HL-60/S4 treated with retinoic acid at 250 ng/mL for 4 days and 3 days (cell line): ENCODE data around the gene FREM3.

Experiments
- in situ Hi-C: fragments of 300-500 bp; cut with MboI; formaldehyde crosslinking; loops from 2 replicates; pipeline ENCODE4 v1.7.0; 2022; ENCODE audit warnings: low sequenced_read_pairs

The FREM3 gene

DNA sequence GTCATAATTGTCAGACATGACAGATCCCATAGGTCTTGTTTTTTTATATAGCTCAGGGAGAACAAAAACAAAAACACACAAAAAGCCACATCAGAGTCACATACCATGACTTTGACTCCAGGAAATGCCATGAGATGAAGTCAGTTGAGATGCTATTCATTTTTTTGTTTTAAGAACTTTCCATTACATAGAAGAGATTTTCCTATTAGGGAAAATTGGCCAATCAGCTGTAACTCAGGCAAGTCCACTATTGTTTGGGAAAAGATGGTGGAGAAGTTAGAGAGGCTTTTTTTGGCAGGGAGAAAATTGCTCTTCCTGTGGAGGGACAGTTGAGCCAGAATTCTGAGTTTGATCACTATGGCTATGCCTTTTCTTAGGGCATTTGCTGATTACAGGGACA lies 114.4 kb downstream of the FREM3 start:
- in situ Hi-C loops, result no loop called here

- in situ Hi-C loops, result no loop called here
Measured at GRCh38 chr4:143585548-143585947, 114.9 kb downstream of the FREM3 start.

DNA sequence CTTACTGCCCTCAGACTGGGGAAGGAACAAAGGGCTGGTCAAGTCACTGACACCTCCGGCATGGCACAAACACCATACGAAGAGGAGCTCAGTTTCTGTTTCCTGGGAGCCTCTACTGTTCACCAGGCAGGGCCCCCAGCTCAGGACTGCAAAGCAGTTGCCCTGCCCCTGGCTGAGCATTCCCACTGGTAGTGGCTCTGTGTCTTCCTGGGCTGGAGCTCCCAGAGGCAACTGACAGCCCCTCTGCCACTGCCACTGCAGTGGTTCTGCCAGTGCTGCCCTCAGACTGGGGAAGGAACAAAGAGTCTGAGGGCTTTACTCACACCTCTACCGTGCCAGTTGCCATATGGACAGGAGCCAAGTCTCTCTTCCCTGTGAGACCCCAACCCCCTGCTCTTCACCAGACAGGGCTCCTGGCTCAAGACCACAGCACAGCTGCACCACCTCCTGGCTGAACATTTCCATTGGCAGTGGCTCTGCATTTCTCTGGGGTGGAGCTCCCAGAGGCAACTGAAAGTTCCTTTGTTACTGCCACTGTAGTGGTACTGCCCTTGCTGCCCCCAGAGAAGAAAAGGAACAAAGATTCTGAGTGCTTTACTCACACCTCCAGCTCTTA lies 119.0 kb downstream of the FREM3 start:
- in situ Hi-C loops, result no loop called here

DNA sequence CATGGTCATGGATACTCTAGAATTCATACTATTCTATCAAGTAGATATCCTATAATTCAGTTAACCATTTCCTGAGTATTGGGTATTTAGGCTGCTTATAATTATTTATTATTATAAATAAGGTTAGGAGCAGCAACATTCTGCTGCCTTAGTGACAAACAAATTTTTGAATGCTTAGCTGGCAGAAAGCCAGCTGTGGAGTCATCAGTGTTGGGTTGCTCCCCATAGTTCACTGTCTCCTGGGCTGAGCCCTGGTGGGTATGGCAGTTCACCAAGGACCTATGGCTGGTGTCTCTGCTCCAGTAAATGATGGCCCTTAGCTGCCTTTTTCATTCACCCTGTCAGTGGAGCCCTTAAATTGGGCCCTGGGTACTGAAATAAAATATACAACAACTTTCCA lies 125.1 kb downstream of the FREM3 start:
- in situ Hi-C loops, result no loop called here

DNA sequence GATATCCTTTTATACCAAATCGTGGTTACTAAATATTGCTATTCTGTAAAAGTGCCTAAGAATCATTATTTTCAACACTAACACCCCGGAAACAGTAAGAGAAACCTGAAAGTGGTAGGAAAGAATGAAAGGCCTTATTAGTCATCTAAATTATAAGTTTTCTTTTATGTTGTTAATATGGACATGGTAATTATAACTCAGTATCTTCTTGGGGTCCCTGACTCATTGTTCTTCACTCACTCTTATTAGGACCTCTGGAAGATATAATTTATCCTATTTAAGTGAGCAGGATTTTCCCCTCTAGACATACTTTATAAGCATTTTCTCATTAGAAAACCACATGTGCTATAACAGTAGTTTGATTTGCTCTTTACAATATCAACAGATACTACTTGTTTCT lies 136.0 kb downstream of the FREM3 start:
- in situ Hi-C loops, result no loop called here

GRCh38 chr4:143559757-143560147 lies 140.7 kb downstream of the FREM3 start:
- in situ Hi-C loops, result no loop called here

DNA sequence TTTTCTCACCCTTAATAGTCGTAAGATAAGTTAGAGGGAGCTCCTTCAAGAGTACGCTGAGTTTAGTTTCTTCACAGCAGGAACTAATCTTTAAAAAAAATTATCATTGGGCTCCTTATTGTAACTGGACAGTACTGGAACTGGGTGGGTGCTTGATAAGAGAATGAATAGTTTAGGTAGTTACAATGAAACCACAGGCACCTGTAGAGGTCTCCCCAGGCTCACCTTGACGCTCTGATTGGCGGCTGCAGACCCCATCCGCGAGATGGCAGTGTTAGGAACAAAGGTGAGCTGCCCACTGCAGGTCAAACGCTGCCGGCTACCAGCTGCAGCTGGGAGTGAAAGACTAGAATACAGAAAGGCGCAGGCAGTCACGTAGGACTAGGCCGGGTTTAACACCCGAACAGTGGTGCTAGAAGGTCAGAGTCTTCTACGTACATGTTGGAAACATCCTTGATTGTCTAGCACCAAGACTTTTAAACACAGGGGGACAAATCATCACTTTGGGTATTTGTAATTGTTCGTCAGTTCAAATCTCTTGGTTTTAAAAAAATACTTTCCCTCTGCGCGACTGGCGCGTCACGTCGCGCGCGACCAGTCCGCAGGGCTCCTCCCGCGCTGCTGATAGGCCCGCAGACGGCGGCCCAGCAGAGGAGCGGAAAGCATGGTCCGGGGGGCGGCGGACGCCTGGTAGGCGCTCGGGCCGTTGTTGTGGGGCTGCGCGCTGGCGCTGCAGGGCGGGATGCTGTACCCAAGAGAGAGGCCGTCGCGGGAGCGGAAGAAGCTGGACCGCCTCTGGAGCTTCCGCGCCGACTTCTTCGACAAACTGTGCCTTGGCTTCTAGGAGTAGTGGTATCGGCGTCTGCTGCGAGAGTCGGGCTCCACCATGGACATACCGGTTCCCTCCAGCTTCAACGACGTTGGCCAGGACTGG lies 141.4 kb downstream of the FREM3 start:
- in situ Hi-C loops, result no loop called here

DNA sequence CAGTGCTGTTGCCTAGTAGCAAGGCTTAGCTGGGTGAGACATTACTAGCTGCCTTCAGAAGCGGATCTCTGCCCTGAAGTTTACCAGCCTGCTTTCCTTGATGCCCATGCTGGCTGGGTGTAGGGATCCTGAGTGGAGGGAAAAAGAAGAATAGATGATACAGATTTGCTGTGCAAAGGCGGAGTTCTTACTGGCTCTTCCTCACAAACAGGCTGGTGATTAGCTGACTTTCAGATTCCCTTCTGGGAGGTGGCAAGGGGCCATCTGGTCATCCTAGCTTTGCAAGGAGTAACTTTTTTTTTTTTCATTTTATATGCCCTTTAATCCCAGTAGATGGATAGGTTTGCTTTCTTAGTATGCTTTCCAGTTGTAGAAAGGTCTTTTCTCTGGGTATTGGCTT lies 142.2 kb downstream of the FREM3 start:
- in situ Hi-C loops, result no loop called here

DNA sequence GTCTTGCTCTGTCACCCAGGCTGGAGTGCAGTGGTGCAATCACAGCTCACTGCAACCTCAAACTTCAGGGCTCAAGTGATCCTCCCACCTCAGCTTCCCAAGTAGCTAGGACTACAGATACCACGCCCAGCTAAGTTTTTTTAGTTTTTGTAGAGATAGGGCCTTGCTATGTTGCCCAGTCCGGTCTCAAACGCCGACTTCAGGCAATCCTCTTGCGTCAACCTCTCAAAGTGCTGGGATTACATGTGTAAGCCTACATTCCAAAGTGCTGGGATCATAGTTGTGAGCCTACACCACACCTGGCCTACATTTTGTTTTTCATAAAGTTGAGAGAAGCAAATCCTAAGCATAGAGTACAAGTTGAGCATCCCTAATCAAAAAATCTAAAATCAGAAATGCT lies 144.8 kb downstream of the FREM3 start:
- in situ Hi-C loops, result no loop called here

- in situ Hi-C loops, result no loop called here
Measured at GRCh38 chr4:143554728-143555597, 145.5 kb downstream of the FREM3 start.

GRCh38 chr4:143549928-143550327 lies 150.5 kb downstream of the FREM3 start:
- in situ Hi-C loops, result loop anchor here (25.0 kb wide), 1 partner anchor 1562 kb away; no protein-coding TSS in a partner anchor

DNA sequence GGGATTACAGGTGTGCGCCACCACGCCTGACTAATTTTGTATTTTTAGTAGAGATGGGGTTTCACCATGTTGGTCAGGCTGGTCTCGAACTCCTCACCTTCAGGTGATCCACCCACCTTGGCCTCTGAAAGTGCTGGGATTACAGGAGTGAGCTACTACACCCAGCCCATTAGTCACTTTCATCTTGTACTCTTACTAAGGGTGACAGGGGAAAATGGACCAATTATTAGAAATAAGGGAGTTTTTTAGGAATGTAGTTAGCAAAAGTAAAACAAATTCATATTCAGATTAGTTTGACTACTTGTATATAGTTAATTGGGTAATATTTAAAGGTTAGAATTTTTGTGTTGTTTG lies 160.8 kb downstream of the FREM3 start:
- in situ Hi-C loops, result loop anchor here (25.0 kb wide), 1 partner anchor 1573 kb away; no protein-coding TSS in a partner anchor

DNA sequence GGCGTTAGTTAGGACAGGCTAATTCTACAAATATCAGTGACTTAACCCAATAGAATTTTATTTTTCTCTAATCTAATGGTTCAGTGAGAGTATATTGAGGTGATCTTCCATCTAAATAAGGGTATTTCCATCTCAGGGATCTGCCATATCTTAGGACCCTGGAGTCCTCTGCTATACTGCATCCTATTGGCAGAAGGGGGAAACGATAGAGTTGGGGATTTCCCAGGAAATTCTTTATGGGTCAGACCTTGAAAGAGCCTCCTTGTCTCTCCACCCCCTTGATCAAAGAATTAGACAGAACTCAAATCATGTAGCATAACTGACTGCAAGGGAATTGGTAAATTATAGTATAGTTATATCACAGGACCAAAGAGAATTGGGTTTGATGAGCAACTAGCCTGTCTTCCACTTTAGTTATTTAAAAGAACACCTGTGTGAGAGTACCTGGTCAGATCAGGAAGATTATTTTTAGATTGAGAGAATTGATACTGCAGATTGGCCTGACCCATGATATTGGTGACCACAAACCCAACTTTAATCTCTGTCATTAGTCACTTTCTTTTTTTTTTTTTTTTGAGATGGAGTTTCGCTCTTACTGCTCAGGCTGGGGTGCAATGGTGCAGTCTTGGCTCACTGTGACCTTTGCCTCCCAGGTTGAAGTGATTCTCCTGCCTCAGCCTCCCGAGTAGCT lies 161.4 kb downstream of the FREM3 start:
- in situ Hi-C loops, result loop anchor here (25.0 kb wide), 1 partner anchor 1573 kb away; no protein-coding TSS in a partner anchor

- in situ Hi-C loops, result loop anchor here (25.0 kb wide), 1 partner anchor 1580 kb away; no protein-coding TSS in a partner anchor
Measured at GRCh38 chr4:143531788-143532491, 168.5 kb downstream of the FREM3 start.

DNA sequence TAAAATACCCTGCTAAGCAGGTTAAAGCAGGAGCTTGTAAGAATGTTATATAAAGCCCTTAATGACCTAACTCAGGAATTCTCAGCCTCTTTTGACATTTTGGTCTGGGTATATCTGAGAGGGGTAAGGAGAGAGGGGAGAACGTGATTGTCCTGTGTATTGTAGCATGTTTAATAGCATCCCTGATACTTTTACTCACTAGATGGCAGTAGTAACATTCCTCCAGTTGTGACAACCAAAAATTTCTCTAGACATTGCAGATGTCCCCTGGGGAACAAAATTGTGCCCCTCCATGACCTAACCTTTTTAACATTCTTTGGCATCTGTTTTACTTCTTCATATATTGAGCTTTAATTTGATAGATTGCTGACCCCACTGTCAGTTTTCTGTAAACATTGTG lies 169.1 kb downstream of the FREM3 start:
- in situ Hi-C loops, result loop anchor here (25.0 kb wide), 1 partner anchor 1581 kb away; no protein-coding TSS in a partner anchor

- in situ Hi-C loops, result loop anchor here (25.0 kb wide), 1 partner anchor 1584 kb away; no protein-coding TSS in a partner anchor
Measured at GRCh38 chr4:143528046-143528445, 172.4 kb downstream of the FREM3 start.
